GM18511 (cell line): ENCODE data around the gene RBM33.

Experiments
- ATAC-seq: cut with Tn5 transposase; IDR thresholded peaks from one replicate; pipeline ENCODE4 v1.9.1; 2021; ENCODE audit warnings: mild to moderate bottlenecking, moderate library complexity; ENCODE audit not compliant: unreplicated experiment

Gene RBM33

DNA sequence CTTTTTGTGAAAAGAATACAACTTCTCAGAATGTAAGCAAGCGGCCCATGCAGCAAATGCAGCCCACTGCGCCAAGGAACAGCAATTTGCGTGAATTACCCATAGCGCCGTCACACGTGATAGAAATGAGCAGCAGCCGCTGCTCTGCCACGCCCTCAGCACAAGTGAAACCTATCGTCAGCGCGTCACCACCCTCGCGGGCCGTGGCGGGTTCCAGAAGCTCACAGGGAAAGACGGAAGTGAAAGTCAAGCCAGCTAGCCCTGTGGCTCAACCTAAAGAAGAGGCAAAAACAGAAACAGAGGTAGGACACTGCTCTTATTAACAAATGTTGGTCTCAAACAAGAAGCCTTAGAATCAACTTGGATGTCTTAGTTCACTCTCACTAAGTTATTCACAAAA is 97.3 kb downstream of the RBM33 start:
- ATAC-seq = no peak

GRCh38 chr7:155743177-155743576 is 98.7 kb downstream of the RBM33 start:
- ATAC-seq = no peak

- no peak for ATAC-seq
Measured at GRCh38 chr7:155744971-155745683, 100.7 kb downstream of the RBM33 start.

GRCh38 chr7:155745737-155746136 is 101.3 kb downstream of the RBM33 start:
- peak; percentile 7 for ATAC-seq

GRCh38 chr7:155746188-155746587 is 101.7 kb downstream of the RBM33 start:
- ATAC-seq = peak; percentile 71

DNA sequence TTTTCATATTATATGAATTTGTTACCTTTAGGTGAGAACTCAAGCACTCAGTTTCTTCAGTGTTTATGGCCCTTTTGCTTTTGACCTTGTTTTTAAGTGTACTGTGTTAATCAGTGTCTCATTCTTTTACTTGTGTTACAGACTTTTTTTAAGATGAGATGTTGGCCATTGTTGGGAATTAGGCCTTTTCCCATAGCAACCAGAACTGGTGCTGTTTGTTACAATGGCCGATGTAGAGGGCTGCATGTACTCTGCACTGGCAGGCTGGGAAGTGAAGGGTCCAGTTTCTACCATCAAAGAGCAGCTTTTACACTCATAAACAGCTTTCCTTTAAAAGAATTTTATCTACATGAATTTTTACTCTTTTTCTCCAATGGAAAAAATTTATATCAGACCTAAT is 102.7 kb downstream of the RBM33 start:
- no peak for ATAC-seq

- ATAC-seq = no peak
Measured at GRCh38 chr7:155749578-155749977, 105.1 kb downstream of the RBM33 start.

- ATAC-seq = no peak
Measured at GRCh38 chr7:155750255-155751125, 106.0 kb downstream of the RBM33 start.

- no peak for ATAC-seq
Measured at GRCh38 chr7:155751409-155751808, 106.9 kb downstream of the RBM33 start.

DNA sequence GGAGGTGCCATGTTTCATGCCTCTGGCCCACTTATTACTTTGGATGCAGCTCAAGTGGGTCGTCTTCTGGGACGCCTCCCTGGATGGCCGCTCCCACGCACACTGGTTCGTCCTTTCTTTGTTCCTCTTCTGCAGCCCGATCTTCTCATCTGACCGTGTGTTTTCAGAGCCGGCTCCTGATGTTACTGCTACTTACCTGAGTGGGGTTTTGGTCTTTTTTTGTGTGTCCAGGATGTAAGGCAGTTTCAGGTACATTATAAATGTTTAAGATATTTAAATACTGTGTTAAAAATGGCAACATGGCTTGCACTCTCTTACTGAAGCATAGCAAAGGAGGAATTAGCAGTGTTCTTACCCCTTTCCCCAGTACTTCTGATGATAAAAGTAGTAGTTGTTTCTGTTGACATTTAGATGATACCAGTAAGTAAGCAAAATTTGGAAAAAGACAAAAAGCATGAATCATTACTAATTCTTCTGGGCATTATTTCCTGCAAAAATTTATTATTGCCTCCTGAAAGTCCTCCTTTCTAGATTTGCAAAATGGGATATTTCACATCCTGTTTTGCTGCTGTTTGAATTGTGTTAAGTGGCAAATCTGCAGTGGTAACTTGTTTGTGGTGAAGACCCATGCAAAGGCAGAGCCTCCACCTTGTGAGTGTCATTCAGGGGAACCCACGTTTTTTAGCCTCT is 108.4 kb downstream of the RBM33 start:
- ATAC-seq = peak; percentile 69

DNA sequence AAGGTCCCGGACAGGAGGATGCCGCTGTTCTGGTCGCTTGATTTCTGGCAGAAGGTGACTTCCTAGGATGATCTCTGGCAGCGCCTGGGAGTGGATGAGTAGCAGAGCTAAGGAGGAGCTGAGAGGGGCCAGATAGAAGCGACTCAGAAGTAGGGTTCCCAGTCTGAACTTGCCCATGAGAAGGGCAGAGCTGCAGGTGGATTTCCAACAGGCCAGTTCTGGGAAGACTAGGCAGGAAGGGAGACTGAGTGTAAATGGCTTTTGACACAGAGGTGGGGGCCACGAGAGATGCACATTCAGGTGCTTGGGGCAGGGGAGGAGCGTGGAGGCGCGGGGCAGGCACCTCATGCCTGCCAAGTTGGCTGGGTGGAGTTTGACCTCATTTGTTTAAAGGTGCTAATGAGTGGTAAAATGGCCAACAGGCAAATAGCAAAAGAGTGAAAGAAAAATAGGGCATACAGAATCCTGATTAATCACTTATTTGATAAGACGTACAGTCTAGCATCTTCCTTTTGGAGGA is 109.0 kb downstream of the RBM33 start:
- no peak for ATAC-seq

DNA sequence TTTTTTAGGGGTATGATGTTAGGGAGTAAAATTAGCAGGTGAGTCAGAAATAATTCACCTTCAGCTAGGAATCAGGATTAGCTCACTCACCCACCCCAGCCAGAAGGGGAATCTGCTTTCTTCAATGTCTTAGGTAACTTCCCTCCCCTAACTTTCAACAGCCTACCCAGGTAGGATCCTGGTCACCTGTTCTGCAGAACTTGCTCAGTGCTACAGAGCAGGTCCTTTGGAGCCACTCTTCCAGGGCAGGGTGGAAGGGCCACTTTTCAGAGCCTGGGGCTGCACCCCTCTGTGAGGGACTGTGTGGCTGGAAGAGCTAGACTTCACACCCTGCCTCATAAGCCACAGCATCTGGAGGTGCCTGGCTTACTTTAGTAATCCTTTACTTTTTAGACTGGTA is 109.7 kb downstream of the RBM33 start:
- ATAC-seq = no peak

DNA sequence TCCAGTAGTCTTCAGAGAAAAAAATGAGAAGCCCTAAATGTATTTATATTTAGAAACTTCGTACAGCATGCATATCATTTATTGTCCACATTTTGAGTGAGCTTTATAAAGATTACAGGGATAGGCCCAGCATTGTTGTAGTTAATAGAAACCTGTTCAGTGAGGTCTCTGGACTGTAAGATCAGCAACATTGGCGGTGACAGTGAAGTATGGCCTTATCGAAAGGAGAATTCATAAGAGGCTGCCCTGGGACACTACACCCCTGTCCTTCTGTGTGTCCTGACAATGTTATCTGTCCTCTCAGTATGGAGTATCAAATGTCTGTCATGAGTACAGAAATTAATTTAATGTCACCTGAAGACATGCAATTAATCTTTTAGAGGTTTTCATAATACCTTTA is 110.6 kb downstream of the RBM33 start:
- no peak for ATAC-seq

GRCh38 chr7:155756322-155756721 is 111.9 kb downstream of the RBM33 start:
- no peak for ATAC-seq

GRCh38 chr7:155758348-155758747 is 113.9 kb downstream of the RBM33 start:
- ATAC-seq = no peak

- ATAC-seq = no peak
Measured at GRCh38 chr7:155759740-155760430, 115.4 kb downstream of the RBM33 start.

DNA sequence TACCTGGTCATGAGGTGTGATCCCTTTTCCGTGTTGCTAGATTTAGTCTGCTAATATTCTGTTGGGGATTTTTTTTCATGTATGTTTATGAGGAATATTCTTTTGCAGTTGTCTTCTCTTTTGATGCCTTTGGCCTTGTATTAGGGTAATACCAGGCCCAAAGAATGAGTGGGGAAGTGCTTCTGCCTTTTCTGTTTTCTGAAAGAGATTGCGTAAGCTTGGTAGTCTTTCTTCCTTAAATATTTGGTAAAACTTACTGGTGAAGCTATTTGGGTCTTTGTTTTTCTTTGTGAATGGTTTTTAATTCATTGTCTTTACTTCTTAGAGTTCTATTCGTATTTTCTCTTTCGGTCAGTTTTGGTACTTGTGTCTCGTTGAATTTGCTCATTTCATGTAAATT is 116.7 kb downstream of the RBM33 start:
- ATAC-seq = no peak

DNA sequence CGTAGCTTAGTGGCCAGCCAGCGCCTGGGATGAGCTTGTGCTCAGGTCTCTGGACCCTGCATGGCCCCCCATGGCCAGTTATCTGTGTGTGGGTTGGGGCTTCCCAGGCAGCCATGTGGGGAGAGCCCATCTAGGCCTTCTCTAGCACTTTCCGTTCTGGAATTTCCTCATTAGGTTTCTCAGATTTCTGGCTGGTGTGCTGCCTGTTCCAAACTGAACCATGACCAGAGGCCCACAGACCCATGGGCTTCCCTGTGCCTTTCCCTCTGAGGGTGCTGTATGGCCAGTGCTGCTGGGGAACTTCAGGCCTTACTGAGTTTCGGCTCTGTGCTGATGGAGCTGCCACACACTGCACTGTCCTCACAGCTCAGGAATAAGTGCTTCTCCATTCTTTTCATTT is 117.6 kb downstream of the RBM33 start:
- no peak for ATAC-seq

- no peak for ATAC-seq
Measured at GRCh38 chr7:155762655-155763054, 118.2 kb downstream of the RBM33 start.

- no peak for ATAC-seq
Measured at GRCh38 chr7:155763122-155763521, 118.7 kb downstream of the RBM33 start.
